PC-3 (cell line): Measurements from ENCODE around the gene RAB6B. TPM values are rescaled to one million over a fixed set of nuclear protein-coding genes. Genes with fewer than 3 reads are reported as not detected.

ENCODE experiments used
- ATAC-seq: fragments of 200-7000 bp; cut with Tn5 transposase; 2 replicates; pipeline ENCODE4 v1.9.1; 2020; ENCODE audit warnings: mild to moderate bottlenecking, moderate library complexity
- BruUV-seq: library from RNA; stranded (reverse); fragments of 400-500 nt; replicated peaks from 2 replicates; lab custom pipeline; 2021; lab: Mats Ljungman, UMichigan
- CTCF ChIA-PET: fragments of 300-600 bp; sonication (Branson Sonifier 250); formaldehyde crosslinking; loops from one replicate; lab custom pipeline; 2022; ENCODE audit warnings: antibody characterized with exemption; lab: Charles Lee
- POLR2A ChIA-PET: fragments of 300-600 bp; sonication (Branson Sonifier 250); formaldehyde crosslinking; loops from one replicate; lab custom pipeline; 2022; ENCODE audit warnings: antibody characterized with exemption; ENCODE audit not compliant: unreplicated experiment; lab: Charles Lee
- DNase-seq: peaks from one replicate; pipeline ENCODE4 v3.0.0-alpha.2; 2015
- H2AFZ ChIP-seq: fragments of 300-600 bp; sonication (generic); 2 replicates; pipeline ENCODE4 v1.6.0; 2016; ENCODE audit warnings: antibody characterized with exemption, low read length
- H3F3A ChIP-seq: fragments of 300-600 bp; sonication (generic); one replicate; pipeline ENCODE4 v1.6.0; 2017; ENCODE audit warnings: antibody characterized with exemption, low read length, control low read depth, mild to moderate bottlenecking; ENCODE audit not compliant: unreplicated experiment
- H3K27ac ChIP-seq: fragments of 300-600 bp; sonication (generic); 2 replicates; pipeline ENCODE4 v1.5.1; 2016; ENCODE audit warnings: mild to moderate bottlenecking, low read length
- H3K27me3 ChIP-seq: fragments of 300-600 bp; sonication (generic); 2 replicates; pipeline ENCODE4 v1.6.1; 2016; ENCODE audit warnings: low read length, mixed read lengths
- H3K36me3 ChIP-seq: fragments of 300-600 bp; sonication (generic); 2 replicates; pipeline ENCODE4 v1.6.1; 2016; ENCODE audit warnings: low read depth, mixed run types, low read length, mixed read lengths
- H3K4me1 ChIP-seq: fragments of 300-600 bp; sonication (generic); 2 replicates; pipeline ENCODE4 v1.5.1; 2016; ENCODE audit warnings: low read length; ENCODE audit not compliant: insufficient read depth
- H3K4me2 ChIP-seq: fragments of 300-600 bp; sonication (generic); 2 replicates; pipeline ENCODE4 v1.6.0; 2016; ENCODE audit warnings: low read length
- H3K4me3 ChIP-seq: fragments of 300-600 bp; sonication (generic); 2 replicates; pipeline ENCODE4 v1.5.1; 2016; ENCODE audit warnings: mild to moderate bottlenecking, low read length, mixed read lengths
- H3K79me2 ChIP-seq: fragments of 300-600 bp; sonication (generic); 2 replicates; pipeline ENCODE4 v1.6.1; 2017; ENCODE audit warnings: low read length, mixed read lengths
- H3K9ac ChIP-seq: fragments of 300-600 bp; sonication (generic); 2 replicates; pipeline ENCODE4 v1.6.0; 2016; ENCODE audit warnings: mild to moderate bottlenecking, low read length
- H3K9me2 ChIP-seq: fragments of 300-600 bp; sonication (generic); replicated peaks from 2 replicates; pipeline ENCODE4 v1.6.1; 2016; ENCODE audit warnings: mixed run types, low read length, mixed read lengths
- H3K9me3 ChIP-seq: fragments of 300-600 bp; sonication (generic); 2 replicates; pipeline ENCODE4 v1.6.1; 2016; ENCODE audit warnings: low read length, mixed read lengths
- H4K20me1 ChIP-seq: fragments of 300-600 bp; sonication (generic); 2 replicates; pipeline ENCODE4 v1.6.1; 2016; ENCODE audit warnings: low read length, mixed read lengths
- EZH2 ChIP-seq: fragments of 300-600 bp; sonication (generic); IDR thresholded peaks from one replicate; pipeline ENCODE4 v1.6.1; 2017; ENCODE audit warnings: antibody characterized with exemption, mild to moderate bottlenecking, low read length; ENCODE audit not compliant: unreplicated experiment
- EZH2phosphoT487 ChIP-seq: fragments of 300-600 bp; sonication (generic); IDR thresholded peaks from 2 replicates; pipeline ENCODE4 v1.6.1; 2018; ENCODE audit warnings: mild to moderate bottlenecking, antibody characterized with exemption, low read length, borderline replicate concordance
- intact Hi-C: fragments of 100-400 bp; cut with micrococcal nuclease; formaldehyde crosslinking; loops from 2 replicates; pipeline ENCODE4 v1.9.0; 2023
- total RNA-seq: library from RNA; depleted of rRNA; stranded (reverse); fragments of >200 nt; gene quantifications from 2 replicates; pipeline ENCODE4 v1.2.3, GENCODE V29; 2014
- TF ChIP-seq, protein P1 (sequence below): fragments of 300-600 bp; sonication (generic); conservative IDR thresholded peaks from 2 replicates; pipeline ENCODE4 v1.5.1; 2017; ENCODE audit warnings: antibody characterized with exemption, low read depth, mild to moderate bottlenecking, low read length

RAB6B gene
- total RNA-seq, 1 experiment from 2014 or later: 0.22 TPM

GRCh38 chr3:133941415-133941821, 45.7 kb upstream of the RAB6B start:
- Histone ChIP-seq H3K27me3 (0 out of 2 replicates have a peak, but pooled peaks cover 7% of the 10 kb centered on the region), H3K36me3 (no peaks in the 10 kb centered on the region), H3F3A (no peaks in the 10 kb centered on the region), H4K20me1 (0 out of 2 replicates have a peak, but pooled peaks cover 8% of the 10 kb centered on the region), H3K9me3 (no peaks in the 10 kb centered on the region), H3K9me2 (no peaks in the 10 kb centered on the region), H3K4me1 (peaks cover 32% of the 10 kb centered on the region), H3K27ac (no peak overlapping the region), H3K4me3 (no peak overlapping the region), H2AFZ (no peak overlapping the region), H3K79me2 (no peaks in the 10 kb centered on the region), H3K4me2 (no peak overlapping the region), H3K9ac (no peak overlapping the region)
- no TSS peak for BruUV-seq
- ATAC-seq: no peak
- TF ChIP-seq EZH2 (no peak), EZH2phosphoT487 (no peak)
- TF ChIP-seq, protein P1, sequence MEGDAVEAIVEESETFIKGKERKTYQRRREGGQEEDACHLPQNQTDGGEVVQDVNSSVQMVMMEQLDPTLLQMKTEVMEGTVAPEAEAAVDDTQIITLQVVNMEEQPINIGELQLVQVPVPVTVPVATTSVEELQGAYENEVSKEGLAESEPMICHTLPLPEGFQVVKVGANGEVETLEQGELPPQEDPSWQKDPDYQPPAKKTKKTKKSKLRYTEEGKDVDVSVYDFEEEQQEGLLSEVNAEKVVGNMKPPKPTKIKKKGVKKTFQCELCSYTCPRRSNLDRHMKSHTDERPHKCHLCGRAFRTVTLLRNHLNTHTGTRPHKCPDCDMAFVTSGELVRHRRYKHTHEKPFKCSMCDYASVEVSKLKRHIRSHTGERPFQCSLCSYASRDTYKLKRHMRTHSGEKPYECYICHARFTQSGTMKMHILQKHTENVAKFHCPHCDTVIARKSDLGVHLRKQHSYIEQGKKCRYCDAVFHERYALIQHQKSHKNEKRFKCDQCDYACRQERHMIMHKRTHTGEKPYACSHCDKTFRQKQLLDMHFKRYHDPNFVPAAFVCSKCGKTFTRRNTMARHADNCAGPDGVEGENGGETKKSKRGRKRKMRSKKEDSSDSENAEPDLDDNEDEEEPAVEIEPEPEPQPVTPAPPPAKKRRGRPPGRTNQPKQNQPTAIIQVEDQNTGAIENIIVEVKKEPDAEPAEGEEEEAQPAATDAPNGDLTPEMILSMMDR: no peak
- POLR2A ChIA-PET: no interaction called here
- DNase-seq: no peak
- intact Hi-C loops: no loop called here
- CTCF ChIA-PET: no interaction called here

DNA sequence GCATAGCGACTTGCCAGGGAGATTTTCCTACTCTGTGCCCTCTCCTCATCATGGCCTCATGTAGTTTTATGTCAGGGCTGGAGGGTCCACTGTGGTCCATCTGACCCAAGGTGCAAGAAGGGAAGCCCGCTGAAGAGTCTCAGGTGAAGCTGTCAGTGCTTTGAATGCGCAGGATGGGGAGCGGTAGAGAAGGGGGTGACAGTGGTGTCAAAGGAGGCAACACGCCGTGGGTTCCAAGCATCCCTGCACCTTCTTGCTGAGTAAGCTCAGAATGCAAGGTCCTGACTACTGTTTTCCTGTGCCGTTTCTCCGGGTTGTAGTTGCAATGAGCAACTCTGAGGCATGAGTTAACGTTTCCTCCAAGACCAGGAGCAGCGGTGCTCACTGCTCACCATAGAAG, 44.9 kb upstream of the RAB6B start:
- BruUV-seq: no TSS peak
- ATAC-seq: no peak
- H3K9me2 ChIP-seq: no peaks in the 10 kb centered on the region
- no peaks in the 10 kb centered on the region for H3K79me2 ChIP-seq
- TF ChIP-seq, protein P1: no peak
- TF ChIP-seq EZH2phosphoT487 (no peak), EZH2 (no peak)
- peaks cover 28% of the 10 kb centered on the region for H3K4me1 ChIP-seq
- ChIA-PET POLR2A (no interaction called here), CTCF (no interaction called here)
- no peak overlapping the region for H3K4me3 ChIP-seq
- no peaks in the 10 kb centered on the region for H3K36me3 ChIP-seq
- no peak overlapping the region for H2AFZ ChIP-seq
- H3K9ac ChIP-seq: no peak overlapping the region
- intact Hi-C loops: no loop called here
- no peak for DNase-seq
- H3F3A ChIP-seq: no peaks in the 10 kb centered on the region
- H3K27ac ChIP-seq: no peak overlapping the region
- no peak overlapping the region for H3K4me2 ChIP-seq
- H3K9me3 ChIP-seq: no peaks in the 10 kb centered on the region
- H4K20me1 ChIP-seq: 0 out of 2 replicates have a peak, but pooled peaks cover 8% of the 10 kb centered on the region
- 0 out of 2 replicates have a peak, but pooled peaks cover 7% of the 10 kb centered on the region for H3K27me3 ChIP-seq

GRCh38 chr3:133939463-133939835, 43.8 kb upstream of the RAB6B start:
- ChIA-PET POLR2A (no interaction called here), CTCF (no interaction called here)
- Histone ChIP-seq H4K20me1 (0 out of 2 replicates have a peak, but pooled peaks cover 6% of the 10 kb centered on the region), H3K9me2 (no peaks in the 10 kb centered on the region), H3K4me1 (peaks cover 17% of the 10 kb centered on the region), H3K9me3 (no peaks in the 10 kb centered on the region), H3K27ac (no peak overlapping the region), H3K79me2 (no peaks in the 10 kb centered on the region), H2AFZ (no peak overlapping the region), H3K36me3 (no peaks in the 10 kb centered on the region), H3K4me2 (no peak overlapping the region), H3K4me3 (no peak overlapping the region), H3K9ac (no peak overlapping the region), H3K27me3 (0 out of 2 replicates have a peak, but pooled peaks cover 7% of the 10 kb centered on the region), H3F3A (no peaks in the 10 kb centered on the region)
- TF ChIP-seq EZH2phosphoT487 (no peak), EZH2 (no peak)
- TF ChIP-seq, protein P1: no peak
- ATAC-seq (no peak), DNase-seq (no peak)
- no TSS peak for BruUV-seq
- intact Hi-C loops: loop anchor here (10.0 kb wide), 1 partner anchor 365 kb away; no protein-coding TSS in a partner anchor
